DMS53 (cell line): ENCODE data around the gene ACCSL.

ENCODE experiments used
- DNase-seq: peaks from one replicate; lab custom pipeline; 2025; lab: John Stamatoyannopoulos, UW

ACCSL gene

DNA sequence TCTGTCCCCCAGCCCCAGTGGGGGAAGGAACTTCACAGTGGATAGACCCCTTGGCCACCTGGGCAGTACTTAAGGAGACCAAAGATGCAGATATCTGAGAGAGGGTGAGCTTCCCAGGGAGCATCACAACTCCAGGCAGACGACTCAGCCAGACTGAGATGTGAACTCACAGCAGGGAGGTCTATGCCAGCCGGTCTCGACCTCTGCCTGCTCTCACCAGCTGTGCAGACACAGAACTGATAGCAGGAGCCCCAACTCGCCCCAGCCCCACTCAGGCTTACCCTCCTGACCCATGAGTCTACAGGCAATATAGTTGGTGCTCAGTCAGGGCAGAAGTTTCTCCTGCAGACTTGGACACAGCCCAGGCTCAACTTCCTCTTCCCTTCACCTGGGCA is 29.7 kb upstream of the ACCSL start:
- no peak for DNase-seq

DNA sequence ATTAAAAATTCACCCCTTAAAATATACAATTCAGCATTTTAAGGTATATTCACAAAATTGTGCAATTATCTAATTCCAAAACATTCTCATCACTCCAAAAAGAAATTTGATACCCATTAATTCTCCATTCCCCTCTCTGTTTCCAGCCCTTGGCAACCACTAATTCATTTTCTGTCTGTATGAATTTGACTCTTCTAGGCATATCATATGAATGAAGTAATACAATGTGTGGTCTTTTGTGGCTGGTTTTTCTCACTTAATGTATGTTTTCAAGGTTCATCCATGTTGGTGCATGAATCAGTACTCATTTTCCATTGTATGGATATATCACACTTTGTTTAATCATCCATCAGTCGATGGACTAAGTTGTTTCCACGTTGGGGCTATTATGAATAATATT is 29.0 kb upstream of the ACCSL start:
- DNase-seq: no peak

DNA sequence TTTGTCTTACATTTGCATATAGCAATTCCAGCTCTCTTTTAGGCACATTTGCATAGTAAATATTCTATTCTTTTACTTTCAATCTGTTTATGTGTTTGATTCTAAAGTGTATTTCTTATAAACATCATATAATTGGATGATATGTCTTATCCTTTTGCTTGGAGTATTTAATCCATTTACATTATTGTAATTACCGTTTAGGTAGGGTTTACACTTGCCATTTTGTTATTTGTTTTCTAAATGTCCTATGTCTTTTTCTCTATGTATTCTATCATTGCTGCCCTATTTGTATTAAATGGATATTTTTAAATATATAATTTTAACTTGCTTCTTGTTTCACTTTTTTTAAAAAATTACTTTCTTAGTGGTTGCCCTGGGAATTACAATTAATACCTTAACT is 22.8 kb upstream of the ACCSL start:
- no peak for DNase-seq

DNA sequence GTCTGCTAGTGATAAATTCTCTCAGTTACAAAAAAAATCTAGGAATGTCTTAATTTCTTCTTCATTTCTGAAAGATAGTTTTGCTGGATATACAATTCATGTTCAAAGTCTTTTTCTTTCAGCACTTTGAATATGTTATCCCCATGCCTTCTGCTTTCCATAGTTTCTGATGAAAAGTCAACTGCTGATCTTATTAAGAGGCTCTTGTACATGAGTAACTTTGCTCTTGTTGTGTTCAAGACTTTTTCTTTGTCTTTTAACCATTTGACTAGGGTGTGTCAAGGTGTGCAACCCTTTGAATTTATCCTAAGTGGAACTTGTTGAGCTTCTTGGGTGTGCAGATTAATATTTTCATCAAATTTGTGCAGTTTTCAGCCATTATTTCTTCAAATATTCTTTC is 22.1 kb upstream of the ACCSL start:
- peak; percentile 4 for DNase-seq

DNA sequence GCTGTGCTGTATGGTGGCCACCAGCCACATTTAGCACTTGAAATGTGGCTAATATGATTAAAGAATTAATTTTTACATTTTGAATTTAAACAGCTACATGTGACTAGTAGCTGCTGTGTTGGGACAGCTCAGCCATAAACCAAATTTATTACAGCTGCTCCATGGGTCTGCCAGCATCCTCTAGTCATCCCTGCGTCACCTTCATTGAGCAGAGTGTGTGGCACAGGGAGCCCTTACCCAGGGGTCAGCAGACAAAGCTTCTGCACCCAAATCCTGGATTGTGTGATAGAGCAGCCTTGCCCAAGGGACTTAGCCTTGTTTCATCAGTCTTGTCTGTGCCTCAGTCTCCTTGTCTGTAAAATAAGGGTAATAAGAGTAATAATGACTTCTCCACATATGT is 19.4 kb upstream of the ACCSL start:
- DNase-seq: no peak

DNA sequence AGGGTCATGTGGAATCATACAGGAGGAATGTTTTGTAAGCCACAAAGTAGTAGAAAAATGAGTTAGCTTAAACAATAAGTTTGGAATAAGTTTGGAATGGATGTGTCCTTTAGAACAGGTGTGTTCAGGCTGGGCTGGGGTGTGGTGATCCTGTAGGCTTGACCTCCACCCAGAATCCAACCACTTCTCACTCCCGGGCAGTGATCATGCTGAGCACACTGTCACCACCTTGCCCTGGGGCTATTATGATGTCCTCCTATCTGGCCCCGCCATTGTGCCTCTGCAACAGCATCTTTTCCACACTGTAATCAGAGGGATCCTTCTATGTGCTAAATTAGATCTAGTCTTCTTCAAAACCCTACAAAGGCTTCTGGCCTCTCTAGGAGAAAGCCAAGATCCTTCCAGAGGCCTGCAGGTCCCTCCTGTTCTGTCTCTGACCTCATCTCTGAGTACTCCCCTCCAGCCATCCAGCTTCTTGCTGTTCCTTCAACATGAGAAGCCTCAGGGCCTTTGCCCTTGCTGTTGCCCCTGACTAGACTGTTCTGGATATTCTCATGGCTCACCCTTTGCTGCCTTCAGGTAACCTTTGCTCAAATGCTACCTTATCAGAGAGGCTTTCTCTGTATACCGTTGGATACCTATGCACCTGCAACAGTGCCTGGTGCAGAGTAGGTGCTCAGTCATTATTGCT is 18.8 kb upstream of the ACCSL start:
- DNase-seq: no peak

DNA sequence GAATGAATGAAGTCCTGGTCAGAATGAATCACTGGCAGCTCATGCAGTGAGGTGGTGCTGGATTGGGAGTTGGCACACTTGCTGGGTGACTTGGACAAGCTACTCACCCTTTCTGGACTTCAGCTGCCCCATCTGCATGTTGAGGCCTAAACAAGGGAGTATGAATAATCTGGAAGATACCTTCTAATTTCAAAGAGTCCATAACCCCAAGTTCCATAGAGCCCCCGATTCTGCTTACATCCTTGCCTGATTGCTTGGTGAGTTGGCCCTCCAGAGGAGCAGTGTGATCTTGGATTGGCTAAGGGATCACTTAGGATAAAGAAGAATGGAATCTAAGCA is 18.3 kb upstream of the ACCSL start:
- no peak for DNase-seq

DNA sequence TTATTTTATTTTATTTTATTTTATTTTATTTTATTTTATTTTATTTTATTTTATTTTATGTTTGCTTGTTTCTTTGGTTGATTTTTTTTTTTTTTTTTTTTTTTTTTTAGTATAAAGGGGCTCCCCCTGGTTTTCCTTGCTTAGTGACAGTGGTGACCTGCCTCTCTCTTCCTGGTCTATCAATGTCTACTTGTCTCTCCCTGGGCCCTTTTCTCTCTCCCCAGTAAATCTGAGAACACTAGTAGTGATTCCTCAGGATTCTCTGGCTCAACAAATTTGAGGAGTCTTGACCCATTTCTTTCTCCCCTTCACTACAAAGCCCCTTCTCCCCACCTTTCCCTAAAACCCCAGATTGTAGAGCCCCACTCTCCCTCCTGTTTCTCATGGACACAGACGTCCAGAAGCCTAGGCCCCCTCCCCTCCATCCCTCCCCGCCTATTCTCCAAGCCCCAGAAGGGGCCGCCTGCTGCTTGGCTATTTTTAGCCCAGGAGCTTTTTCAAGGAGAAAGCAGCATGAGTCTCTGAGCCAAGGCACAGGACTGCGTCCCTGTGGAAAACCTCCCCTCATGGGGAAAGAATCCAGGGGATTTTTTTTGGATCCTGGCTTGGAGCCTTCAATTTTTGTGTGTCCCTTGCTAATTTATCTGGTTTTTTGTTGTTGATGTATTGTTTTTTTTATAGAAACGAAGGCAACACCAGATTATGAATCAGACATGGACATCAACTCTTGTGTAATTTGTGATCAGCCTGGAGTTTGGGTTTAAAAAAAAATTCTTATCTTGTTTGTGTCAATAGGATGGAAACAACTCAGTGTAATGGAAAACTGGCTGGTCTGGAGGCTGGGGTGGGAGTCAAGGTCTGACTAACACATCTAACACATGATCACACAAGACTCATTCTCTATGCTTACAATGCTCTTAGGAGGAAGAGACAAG is 17.5 kb upstream of the ACCSL start:
- DNase-seq: no peak

DNA sequence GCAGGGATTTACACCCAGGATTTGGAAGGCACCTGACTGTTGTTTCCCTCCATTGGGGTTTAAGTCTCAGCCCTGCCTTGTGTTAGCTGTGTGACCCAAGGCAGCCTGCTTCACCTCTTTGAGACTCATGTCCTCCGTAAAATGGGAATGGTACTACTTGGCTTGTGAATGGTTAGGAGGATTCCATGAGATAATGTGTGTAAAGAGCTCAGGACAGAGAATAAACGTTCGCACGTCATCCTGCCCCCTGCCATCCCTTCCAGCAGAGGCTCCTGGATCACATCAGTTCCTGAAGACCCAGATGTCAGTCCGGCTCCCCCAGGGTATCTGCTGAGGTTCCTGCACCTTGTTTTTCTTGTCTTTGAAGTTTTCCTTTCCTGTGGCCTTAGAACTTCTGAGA is 16.8 kb upstream of the ACCSL start:
- no peak for DNase-seq

DNA sequence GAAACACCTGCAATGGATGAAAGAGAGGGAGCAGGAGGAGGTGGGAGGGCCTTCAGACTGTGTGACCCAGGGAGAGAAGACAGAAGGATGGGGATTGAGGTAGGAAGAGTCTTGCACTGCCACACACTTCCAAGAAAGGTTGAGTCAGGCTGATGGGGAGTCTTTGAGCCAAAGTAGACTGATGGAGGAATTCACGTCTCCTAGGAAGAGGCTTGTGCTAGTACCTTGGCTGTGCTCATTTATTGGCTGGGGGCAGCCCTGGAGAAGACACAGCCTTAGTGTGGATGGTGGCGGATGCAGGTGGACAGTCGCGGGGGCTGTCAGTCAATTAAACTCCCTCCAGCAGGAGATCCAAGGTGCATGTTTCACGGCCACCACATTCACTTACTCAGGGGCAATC is 16.2 kb upstream of the ACCSL start:
- DNase-seq: no peak

DNA sequence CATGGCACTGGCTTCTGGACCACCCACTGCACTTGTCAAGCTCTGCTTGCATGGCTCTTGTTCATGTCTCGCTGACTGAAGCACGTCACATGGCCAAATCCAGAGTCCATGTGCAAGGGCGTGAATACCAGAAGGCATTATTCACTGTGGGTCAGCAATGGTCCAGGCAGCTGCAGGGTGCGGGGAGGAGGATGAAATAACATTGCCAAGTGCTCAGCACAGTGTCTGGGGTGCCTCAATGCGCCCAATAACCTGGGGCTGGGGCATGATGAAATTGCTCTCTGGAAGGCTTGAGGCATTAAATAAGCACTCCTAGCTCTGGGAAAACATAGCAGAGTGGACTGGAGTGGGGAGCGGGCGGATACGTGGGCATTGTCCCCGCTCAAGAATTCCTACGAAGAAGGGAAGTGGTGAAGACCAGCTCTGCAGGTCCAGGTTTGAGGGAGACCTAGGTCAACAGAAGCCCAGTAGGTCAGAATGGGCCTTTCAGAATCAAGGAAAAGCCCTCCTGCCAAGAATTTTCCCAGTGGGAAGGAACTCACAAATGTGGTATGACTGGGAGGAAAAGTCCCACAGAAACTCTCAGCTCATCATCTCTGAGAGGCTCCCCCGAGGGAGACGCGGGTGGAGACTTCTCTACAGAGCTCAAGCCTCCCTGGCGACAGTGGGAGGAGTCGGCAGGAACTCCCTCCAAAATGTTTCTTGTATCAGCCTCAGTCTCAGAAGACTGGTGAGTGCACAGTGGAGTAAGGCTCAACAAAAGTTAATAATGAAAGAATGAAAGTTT is 15.3 kb upstream of the ACCSL start:
- no peak for DNase-seq

DNA sequence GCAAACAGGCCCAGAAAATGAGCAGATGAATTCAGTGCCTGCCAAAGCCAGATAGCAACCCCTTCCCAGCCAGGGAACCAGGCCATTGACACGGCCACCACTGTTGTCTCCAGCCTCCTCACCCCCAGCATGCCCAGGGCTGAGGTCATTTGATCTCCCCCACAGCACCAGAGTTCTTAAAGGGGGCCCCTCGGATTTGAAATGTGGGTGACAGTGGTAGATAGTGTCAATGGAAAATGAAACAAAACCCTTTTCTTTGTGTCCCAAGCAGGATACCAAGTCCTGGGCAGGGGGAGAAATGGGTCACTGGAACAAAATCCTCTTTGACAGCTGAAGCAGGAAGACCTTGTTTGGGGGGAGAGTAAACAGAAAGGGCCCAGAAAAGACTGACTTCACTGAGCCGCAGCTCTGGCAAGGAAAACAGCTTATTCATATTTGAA is 14.3 kb upstream of the ACCSL start:
- no peak for DNase-seq

DNA sequence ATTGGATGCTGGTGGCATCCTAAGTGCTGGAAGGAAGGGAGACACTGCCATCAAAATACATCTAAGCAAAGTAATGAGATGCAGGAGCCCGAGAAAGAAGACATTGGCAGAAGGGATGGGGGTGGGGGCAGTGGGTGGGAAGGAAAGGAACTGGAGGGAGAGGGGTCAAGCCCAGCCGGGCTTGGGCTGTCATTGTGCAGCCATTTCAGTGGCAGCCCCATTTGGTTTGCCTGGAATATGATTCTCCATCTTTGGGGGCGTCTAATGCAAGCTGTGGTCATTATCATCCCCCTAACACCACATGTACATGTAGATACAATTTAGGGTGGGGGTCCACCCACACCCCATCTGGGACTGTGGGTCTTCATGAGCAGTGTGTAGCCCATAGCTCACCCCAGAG is 13.9 kb upstream of the ACCSL start:
- DNase-seq: no peak

DNA sequence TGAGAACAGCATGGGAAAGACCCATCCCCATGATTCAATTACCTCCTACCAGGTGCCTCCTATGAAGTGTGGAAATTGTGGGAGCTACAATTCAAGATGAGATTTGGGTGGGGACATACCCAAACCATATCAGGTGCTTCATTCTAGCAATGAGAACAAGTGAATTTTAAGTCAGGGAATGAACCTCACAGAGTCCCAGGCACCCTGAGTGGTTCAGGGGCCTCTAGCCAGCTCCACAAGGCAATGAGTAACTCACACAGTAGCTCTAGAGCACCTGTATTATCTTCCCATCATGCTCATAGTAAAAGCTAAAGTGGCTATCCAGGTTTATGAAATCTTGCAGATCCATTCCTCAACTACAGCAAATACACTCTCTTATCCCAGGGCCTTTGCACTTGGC is 13.1 kb upstream of the ACCSL start:
- DNase-seq: no peak

DNA sequence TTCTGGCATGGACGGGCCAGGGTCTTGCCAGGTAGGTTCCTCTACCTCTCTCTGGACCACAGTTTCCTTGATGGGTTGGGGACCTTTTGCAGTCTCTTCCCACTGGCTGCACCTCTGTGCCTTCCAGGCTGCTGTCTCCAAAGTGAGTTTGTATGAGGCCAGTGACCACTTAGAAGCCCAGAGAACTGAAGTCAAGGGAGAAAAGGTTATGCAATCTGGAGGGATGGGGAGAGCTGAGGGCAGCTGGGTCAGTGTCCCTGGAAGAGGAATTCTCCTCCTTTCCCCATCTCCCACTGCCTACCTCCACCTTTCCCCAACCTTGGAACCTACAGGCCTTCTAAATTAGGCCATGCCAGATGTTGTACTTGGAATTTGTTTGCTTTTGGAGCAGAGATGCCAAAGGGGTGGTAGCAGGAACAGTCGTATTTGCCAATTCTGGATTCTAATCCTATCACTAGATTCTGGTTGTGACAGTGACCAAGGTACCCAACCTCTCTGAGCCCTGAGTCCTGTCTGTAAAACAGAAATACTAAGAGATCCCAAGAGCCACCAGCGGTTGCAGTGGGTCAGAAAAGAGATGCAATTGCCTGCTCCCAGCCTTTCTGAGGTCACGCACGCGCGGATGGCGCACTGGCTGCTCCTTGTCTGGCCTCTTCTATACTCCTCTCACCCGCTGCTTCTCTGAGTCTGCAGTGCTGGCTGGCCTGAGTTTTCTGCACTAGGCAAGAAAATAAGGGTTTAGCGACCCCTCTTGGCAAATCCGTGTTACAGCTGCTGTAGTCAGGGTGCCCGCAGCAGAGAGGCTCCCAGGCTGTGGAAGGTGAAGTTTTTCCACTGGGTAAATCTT is 10.7 kb upstream of the ACCSL start:
- peak; percentile 90 for DNase-seq

DNA sequence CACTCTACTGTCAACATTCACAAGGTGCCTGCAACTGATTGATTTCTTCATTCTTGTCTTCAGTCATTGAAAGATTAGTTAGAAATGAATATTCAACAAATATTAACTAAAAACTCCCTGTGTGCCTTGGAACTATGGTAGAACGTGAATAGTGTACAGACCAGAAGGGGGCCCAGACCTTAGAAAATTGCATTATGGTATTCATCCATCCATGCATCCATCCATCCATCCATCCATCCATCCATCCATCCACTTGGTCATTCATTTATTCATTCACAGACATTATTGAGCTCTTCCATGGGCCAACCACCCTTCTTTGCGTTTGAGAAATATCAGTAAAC is 10.2 kb upstream of the ACCSL start:
- no peak for DNase-seq

DNA sequence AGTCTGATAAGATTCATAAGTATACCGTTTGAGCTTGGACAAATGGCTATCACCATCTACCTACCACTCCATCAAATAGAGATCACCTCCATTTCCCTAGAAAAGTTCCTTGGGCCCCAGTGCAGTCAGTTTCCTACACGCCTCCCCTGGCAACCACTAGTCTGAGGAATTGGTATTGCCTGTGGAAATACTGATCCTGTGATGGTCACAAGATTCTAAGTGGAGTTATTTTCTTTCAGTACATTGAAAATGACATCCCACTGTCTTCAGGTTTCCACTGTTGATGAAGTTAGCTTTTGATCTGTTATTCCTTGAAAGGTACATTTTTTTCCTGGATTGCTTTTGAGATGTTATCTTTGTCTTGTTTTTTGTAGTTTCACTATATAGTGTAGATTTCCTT is 4.6 kb upstream of the ACCSL start:
- DNase-seq: no peak

DNA sequence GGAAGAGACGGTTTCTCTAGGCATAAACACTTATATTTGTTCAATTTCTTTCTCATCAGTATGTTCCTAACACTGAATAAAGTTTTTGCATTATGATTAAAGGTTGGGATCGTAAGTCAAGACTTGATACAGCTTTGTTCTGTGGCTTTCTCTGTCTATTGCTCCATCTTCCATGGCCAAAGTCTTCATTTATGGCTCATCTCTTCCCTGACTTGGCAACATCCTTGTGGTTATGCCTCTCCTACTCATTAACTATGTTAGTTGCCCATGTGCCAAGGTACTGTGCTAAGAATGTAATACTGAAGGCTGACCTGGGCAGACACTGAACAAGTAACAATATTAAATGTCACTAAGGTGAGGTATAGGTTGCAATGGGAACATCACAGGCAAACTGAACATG is 1.6 kb upstream of the ACCSL start:
- DNase-seq: no peak

DNA sequence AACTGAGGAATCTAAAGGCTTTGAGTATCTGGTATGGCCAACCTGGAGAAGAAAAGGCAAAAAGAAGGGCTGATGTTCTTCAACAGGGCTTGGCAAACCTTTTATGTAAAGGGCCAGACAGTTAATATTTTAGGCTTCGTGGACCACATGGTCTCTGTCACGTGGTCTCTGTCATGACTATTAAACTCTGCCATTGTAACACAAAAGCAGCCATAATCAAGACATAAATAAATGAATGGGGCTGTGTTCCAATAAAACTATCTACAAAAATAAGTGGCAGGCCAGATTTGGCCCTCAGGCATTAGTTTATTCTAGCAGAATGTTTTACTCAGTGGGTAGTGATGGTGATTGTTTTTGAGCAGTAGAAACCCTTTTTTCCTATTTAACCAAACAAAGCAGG is 483 bp upstream of the ACCSL start:
- no peak for DNase-seq

DNA sequence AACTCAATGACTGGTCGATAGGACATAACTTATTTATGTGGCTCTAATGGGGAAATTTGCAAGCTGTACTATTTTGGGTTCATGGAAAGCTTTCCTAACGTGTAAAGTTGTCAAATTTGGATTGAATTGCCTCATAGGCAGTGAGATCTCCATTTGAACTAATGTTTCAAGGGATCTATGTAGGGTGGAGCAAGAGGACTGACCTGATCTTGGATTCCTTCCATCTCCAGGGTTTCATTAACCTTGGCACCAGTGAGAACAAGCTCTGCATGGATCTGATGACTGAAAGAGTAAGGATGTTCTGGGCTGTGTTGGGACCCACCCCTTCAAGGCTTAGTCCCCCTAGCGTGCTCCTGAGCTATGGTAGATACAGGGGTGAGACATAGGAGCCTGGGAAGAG is 2.1 kb downstream of the ACCSL start:
- no peak for DNase-seq

DNA sequence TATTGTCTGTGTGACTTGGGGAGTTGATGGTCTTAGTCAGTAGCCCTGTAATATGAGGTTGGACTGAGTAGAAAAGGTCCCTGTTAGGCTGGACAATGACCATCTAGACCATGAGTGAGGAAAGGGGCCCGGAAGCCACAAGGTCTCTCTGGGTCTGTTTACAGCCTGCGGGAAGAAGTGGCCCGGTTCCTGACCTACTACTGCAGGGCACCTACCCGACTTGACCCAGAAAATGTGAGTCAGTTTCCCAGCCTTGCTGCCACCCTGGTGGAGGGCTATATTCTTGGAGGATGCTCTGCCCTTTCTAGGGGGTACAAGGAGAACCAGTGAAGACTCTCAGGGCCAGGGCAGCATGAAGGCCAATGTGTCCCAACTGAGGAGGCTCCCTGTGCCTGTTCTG is 3.4 kb downstream of the ACCSL start:
- DNase-seq: no peak

DNA sequence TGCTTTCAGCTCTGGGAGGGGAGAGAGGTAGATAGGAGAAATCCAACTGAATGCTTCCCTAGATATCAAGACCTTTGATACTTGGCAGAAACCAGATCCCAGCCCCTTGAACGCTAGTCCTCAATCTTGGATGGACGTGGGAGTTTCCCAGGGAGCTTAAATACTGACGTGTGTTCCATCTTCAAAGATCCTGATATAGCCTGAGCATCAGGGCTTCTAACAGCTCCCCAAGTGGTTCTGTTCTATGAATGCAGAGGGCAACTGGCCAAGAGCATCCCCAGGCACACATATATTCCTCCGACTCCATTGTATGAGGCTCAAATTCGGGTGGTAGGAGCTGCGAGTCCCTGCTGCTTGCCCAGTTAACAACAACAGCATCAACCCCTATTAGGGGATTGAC is 9.6 kb downstream of the ACCSL start:
- no peak for DNase-seq
